ENCODE results near the gene KAT14.
"Not testable (repeated sequence)": the region's sequence is repeated elsewhere in the genome, so short reads cannot be mapped to it uniquely, and the experiment has no call there.

The KAT14 gene

DNA sequence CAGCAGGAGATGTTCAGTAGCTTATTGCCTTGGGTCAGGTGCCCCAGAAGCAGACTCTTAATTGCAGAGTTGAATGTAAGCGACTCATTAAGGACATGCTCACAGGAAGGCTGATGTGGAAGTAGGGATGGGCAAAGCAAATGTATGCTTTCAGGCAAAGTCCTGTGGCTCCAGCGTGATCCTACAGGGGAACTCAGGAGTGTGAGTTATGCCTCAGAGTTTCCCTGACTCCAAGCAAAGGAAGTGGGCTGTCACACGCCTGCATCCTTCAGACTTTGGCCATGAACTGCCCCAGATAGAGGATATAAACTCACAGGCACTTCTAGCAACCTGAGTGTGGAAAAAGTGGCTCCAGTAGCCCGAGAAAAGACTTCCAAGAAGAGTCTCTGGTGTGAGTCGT lies 85.7 kb downstream of the KAT14 start:
- Mint-ChIP-seq H3K4me3 (no peak overlapping the region), H3K36me3 (ENCODE audit: low read depth) (no peaks in the 10 kb centered on the region), H3K27ac (no peak overlapping the region), H3K4me1 (no peaks in the 10 kb centered on the region), H3K9me3 (no peaks in the 10 kb centered on the region), H3K27me3 (peaks cover 5% of the 10 kb centered on the region)
- no peak for ATAC-seq
- DNase-seq = no peak

DNA sequence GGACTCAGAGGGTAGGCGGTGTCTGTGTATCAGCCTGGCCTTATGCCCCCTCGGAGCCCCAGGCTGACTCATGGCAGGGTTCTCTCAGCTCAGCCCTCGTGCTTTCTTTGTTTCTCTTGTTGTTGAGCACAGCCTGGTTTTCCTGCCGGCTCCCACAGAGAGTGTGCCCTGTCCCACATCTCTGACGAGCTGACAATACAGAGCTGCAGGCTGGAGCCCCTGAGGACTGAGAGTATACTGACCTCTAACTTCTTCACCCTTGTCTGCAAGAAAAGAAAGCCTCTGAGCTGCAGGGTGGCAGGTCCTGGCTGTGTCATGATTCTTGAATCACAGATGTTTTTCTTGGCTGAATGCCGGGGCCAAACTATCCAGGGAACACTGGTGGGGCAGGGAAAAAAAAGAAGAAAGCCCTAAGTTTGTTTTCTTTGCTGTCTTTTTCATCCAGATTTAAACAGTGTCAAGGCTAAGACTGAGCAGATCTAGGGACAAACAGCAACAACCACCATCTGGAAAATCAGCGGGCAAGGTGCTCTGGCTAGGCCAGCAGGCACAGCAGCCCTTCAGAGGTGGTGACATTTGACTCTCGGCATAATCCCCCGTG lies 87.4 kb downstream of the KAT14 start:
- Mint-ChIP-seq H3K4me1 (no peaks in the 10 kb centered on the region), H3K9me3 (no peaks in the 10 kb centered on the region), H3K27me3 (peaks cover 5% of the 10 kb centered on the region), H3K4me3 (no peak overlapping the region), H3K27ac (no peak overlapping the region), H3K36me3 (ENCODE audit: low read depth) (no peaks in the 10 kb centered on the region)
- ATAC-seq (no peak), DNase-seq (no peak)

DNA sequence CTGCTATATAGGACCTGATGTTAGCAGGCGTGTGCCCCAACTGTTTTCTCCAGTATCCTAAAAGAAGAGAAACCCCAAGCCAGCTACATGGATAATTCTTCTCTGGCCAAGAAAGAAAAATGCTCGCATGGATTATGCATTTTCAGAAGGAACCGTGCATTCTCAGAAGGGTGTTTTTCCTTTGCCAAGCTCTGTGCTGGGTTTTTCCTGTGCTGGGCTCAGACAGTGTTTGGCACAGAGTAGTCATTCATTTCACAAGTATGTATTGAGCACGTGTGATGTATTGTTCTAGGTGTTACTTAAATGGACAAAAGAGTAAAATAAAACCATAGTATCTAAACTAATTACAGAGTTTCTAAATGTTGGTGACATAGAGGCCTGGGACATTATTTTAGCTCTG lies 88.0 kb downstream of the KAT14 start:
- Mint-ChIP-seq H3K4me3 (no peak overlapping the region), H3K36me3 (ENCODE audit: low read depth) (no peaks in the 10 kb centered on the region), H3K27ac (no peak overlapping the region), H3K9me3 (no peaks in the 10 kb centered on the region), H3K4me1 (no peaks in the 10 kb centered on the region), H3K27me3 (peaks cover 3% of the 10 kb centered on the region)
- no peak for DNase-seq
- ATAC-seq = no peak

DNA sequence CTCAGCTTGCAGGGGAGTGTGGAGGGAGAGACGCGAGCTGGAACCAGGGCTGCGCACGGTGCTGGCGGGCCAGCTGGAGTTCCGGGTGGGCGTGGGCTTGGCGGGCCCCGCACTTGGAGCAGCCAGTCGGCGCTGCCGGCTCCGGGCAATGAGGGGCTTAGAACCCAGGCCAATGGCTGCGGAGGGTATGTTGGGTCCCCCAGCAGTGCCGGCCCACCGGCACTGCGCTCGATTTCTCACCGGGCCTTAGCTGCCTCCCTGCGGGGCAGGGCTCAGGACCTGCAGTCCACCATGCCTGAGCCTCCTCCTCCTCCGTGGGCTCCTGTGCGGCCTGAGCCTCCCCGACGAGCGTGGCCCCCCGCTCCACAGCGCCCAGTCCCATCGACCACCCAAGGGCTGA lies 89.1 kb downstream of the KAT14 start:
- DNase-seq; H3K27ac Mint-ChIP-seq; H3K36me3 Mint-ChIP-seq (ENCODE audit: low read depth); H3K4me3 Mint-ChIP-seq; H3K27me3 Mint-ChIP-seq; H3K9me3 Mint-ChIP-seq; ATAC-seq; H3K4me1 Mint-ChIP-seq: not testable (repeated sequence)

DNA sequence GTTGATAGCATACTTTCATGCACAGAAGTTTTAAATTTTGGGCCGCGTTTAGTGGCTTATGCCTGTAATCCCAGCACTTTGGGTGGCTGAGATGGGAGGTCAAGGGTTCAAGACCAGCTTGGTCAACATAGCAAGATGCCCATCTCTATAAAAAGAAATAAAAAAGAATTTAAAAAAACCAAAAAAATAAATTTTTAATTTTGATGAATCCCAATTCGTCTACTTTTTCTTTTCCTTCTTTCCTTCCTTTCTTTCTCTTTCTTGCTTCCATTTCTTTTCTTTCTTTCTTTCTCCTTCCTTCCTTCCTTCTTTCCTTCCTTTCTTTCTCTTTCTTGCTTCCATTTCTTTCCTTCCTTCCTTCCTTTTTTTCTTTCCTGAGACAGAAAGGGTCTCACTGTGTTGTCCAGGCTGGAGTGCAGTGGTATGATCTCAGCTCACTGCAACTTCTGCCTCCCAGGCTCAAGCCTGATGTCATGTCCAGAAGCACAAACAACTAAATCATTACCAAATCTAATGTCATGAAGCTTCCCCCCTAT lies 95.8 kb downstream of the KAT14 start:
- DNase-seq = no peak
- Mint-ChIP-seq H3K27me3 (peaks cover 13% of the 10 kb centered on the region), H3K27ac (no peak overlapping the region), H3K4me3 (no peak overlapping the region), H3K4me1 (no peaks in the 10 kb centered on the region), H3K9me3 (no peaks in the 10 kb centered on the region), H3K36me3 (ENCODE audit: low read depth) (no peaks in the 10 kb centered on the region)
- ATAC-seq = no peak
